Measurements from ENCODE around the gene VOPP1.
"Not testable (repeated sequence)": the region's sequence is repeated elsewhere in the genome, so short reads cannot be mapped to it uniquely, and the experiment has no call there.

Gene VOPP1

GRCh38 chr7:55572378-55573233, at the start of gene VOPP1:
TSS of gene VOPP1 (minus strand) at chr7:55572502. CDS start at chr7:55572324, 178 bp downstream.
- no peak for DNase-seq (ENCODE audit: low read depth)

- no peak for DNase-seq (ENCODE audit: low read depth)
Measured at GRCh38 chr7:55618913-55619312, 46.6 kb upstream of the VOPP1 start.

- DNase-seq (ENCODE audit: low read depth) = not testable (repeated sequence)
Measured at GRCh38 chr7:55614365-55615064, 42.2 kb upstream of the VOPP1 start.

- DNase-seq (ENCODE audit: low read depth) = not testable (repeated sequence)
Measured at GRCh38 chr7:55609726-55610125, 37.4 kb upstream of the VOPP1 start.

GRCh38 chr7:55605661-55606060, 33.4 kb upstream of the VOPP1 start:
- not testable (repeated sequence) for DNase-seq (ENCODE audit: low read depth)

GRCh38 chr7:55597944-55598499, 25.7 kb upstream of the VOPP1 start:
- DNase-seq (ENCODE audit: low read depth) = not testable (repeated sequence)

- not testable (repeated sequence) for DNase-seq (ENCODE audit: low read depth)
Measured at GRCh38 chr7:55597214-55597739, 25.0 kb upstream of the VOPP1 start.

- DNase-seq (ENCODE audit: low read depth) = no peak
Measured at GRCh38 chr7:55595511-55595910, 23.2 kb upstream of the VOPP1 start.

- DNase-seq (ENCODE audit: low read depth) = no peak
Measured at GRCh38 chr7:55594870-55595269, 22.6 kb upstream of the VOPP1 start.

- DNase-seq (ENCODE audit: low read depth) = no peak
Measured at GRCh38 chr7:55594414-55594813, 22.1 kb upstream of the VOPP1 start.

- DNase-seq (ENCODE audit: low read depth) = no peak
Measured at GRCh38 chr7:55593515-55594318, 21.4 kb upstream of the VOPP1 start.

- DNase-seq (ENCODE audit: low read depth) = no peak
Measured at GRCh38 chr7:55593172-55593514, 20.8 kb upstream of the VOPP1 start.

GRCh38 chr7:55592492-55592891, 20.2 kb upstream of the VOPP1 start:
- DNase-seq (ENCODE audit: low read depth) = no peak

GRCh38 chr7:55591282-55591931, 19.1 kb upstream of the VOPP1 start:
- DNase-seq (ENCODE audit: low read depth) = no peak

- no peak for DNase-seq (ENCODE audit: low read depth)
Measured at GRCh38 chr7:55590517-55591281, 18.4 kb upstream of the VOPP1 start.

- no peak for DNase-seq (ENCODE audit: low read depth)
Measured at GRCh38 chr7:55589905-55590304, 17.6 kb upstream of the VOPP1 start.

GRCh38 chr7:55588976-55589604, 16.8 kb upstream of the VOPP1 start:
- DNase-seq (ENCODE audit: low read depth) = no peak

GRCh38 chr7:55588379-55588699, 16.0 kb upstream of the VOPP1 start:
- no peak for DNase-seq (ENCODE audit: low read depth)

- DNase-seq (ENCODE audit: low read depth) = no peak
Measured at GRCh38 chr7:55587687-55588378, 15.5 kb upstream of the VOPP1 start.

GRCh38 chr7:55582656-55583055, 10.4 kb upstream of the VOPP1 start:
- not testable (repeated sequence) for DNase-seq (ENCODE audit: low read depth)
